ENCODE data around the gene INPP5F.

Gene INPP5F

DNA sequence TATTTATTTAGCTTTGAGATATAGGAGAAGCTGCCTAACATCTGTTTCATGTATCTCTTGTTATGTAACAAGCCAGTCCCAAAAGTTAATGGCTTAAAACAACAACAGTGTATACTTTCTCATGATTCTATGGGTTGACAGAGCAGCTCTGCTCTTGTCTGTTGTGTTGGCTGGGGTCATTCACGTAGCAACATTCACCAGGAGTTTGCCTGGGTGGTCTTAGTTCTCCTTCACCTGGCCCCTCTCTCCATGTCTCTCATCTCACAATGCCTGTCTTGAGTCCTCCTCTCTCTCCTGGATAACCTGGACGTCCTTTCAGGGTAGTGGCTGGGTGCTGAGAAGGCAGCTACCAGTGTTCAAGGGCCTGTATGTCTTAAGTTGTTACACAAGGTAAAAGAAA lies 27.5 kb downstream of the INPP5F start:
- H3K27me3 Mint-ChIP-seq (ENCODE audit: low read depth), result no peaks in the 10 kb centered on the region
- H3K4me1 Mint-ChIP-seq, result peaks cover 37% of the 10 kb centered on the region
- no peaks in the 10 kb centered on the region for H3K9me3 Mint-ChIP-seq
- peak overlapping the region; percentile 33 to 93 (median 57) for H3K27ac Mint-ChIP-seq
- TF ChIP-seq, protein P1, sequence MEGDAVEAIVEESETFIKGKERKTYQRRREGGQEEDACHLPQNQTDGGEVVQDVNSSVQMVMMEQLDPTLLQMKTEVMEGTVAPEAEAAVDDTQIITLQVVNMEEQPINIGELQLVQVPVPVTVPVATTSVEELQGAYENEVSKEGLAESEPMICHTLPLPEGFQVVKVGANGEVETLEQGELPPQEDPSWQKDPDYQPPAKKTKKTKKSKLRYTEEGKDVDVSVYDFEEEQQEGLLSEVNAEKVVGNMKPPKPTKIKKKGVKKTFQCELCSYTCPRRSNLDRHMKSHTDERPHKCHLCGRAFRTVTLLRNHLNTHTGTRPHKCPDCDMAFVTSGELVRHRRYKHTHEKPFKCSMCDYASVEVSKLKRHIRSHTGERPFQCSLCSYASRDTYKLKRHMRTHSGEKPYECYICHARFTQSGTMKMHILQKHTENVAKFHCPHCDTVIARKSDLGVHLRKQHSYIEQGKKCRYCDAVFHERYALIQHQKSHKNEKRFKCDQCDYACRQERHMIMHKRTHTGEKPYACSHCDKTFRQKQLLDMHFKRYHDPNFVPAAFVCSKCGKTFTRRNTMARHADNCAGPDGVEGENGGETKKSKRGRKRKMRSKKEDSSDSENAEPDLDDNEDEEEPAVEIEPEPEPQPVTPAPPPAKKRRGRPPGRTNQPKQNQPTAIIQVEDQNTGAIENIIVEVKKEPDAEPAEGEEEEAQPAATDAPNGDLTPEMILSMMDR (IDR thresholded peaks at IDR 0.05; ENCODE audit: unreplicated experiment in 3 of 3), result no peak
- H3K36me3 Mint-ChIP-seq (ENCODE audit: low read depth), result no peaks in the 10 kb centered on the region
- H3K4me3 Mint-ChIP-seq, result peak overlapping the region in 1 of 3 experiments; percentile 3

DNA sequence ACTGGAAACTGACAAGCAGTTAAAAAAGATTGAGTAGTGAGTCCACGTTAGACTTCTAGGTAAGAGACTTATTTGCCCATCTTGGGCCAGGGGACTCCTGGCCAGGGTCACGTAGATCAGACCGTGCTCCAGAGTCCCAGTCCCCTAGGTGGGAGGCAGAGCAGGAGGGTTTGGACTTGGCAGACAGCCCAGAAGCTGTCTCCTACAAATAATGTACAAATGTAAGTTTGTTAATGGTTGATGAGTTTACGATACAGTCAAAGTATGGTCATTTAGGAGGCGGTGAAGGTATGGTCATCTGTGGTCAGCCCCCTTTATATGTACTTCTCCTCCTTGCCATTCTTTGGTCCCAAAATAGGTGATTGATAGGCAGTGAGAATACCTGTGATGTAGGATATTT lies 28.2 kb downstream of the INPP5F start:
- H3K9me3 Mint-ChIP-seq, result no peaks in the 10 kb centered on the region
- peaks cover 37% of the 10 kb centered on the region for H3K4me1 Mint-ChIP-seq
- no peaks in the 10 kb centered on the region for H3K36me3 Mint-ChIP-seq (ENCODE audit: low read depth)
- TF ChIP-seq, protein P1 (IDR thresholded peaks at IDR 0.05; ENCODE audit: unreplicated experiment in 3 of 3), result no peak
- peak overlapping the region; percentile 57 to 93 (median 78) for H3K27ac Mint-ChIP-seq
- peak overlapping the region in 2 of 3 experiments; percentile 17 to 45 for H3K4me3 Mint-ChIP-seq
- no peaks in the 10 kb centered on the region for H3K27me3 Mint-ChIP-seq (ENCODE audit: low read depth)

DNA sequence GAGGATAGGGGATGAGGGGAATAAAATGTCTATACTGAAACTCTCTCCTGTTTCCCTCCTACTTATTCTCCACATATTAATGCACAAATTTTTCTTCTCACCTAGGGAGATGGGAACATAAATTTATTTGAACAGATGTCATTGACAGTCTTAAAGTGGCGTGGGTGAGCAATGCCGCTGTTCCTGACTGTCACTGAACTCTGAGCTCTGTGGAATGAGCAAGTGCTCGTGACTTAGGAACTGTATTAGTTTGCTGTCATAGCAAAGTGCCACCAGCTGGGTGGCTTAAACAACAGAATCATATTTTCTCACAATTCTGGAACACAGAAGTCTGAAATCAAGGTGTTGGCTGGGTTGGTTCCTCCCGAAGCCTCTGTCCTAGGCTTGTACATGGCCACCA lies 29.1 kb downstream of the INPP5F start:
- H3K4me3 Mint-ChIP-seq, result peak overlapping the region in 1 of 3 experiments; percentile 8
- TF ChIP-seq, protein P1 (IDR thresholded peaks at IDR 0.05; ENCODE audit: unreplicated experiment in 3 of 3), result no peak

DNA sequence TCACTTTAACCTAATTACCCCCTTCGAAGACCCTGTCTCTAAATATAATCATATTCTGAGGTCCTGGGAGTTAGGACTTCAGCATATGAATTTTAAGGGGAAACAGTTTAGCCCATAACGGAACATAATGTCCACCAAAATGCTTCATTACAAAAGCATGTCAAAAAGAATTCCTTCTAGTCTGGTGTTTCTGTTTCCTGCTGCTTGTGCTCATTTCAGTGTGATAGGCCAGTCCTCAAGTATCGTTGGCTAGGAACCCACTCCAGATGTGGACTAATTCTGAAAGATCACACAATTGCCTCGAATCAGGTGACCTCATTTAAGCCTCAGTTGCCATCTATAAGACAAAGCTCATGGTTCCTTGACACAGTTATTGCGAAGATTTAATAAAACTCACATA lies 29.6 kb downstream of the INPP5F start:
- Mint-ChIP-seq H3K4me3 (peak overlapping the region in 1 of 3 experiments; percentile 3), H3K4me1 (peaks cover 35% of the 10 kb centered on the region), H3K36me3 (ENCODE audit: low read depth) (no peaks in the 10 kb centered on the region), H3K27ac (peak overlapping the region in 1 of 3 experiments; percentile 93), H3K27me3 (ENCODE audit: low read depth) (no peaks in the 10 kb centered on the region), H3K9me3 (no peaks in the 10 kb centered on the region)
- TF ChIP-seq, protein P1 (IDR thresholded peaks at IDR 0.05; ENCODE audit: unreplicated experiment in 3 of 3), result no peak

More for the DNA sequence above, 29.1 kb downstream of the INPP5F start:
- H3K27ac Mint-ChIP-seq, result peak overlapping the region; percentile 10 to 93 (median 57)
- H3K9me3 Mint-ChIP-seq, result no peaks in the 10 kb centered on the region
- H3K27me3 Mint-ChIP-seq (ENCODE audit: low read depth), result no peaks in the 10 kb centered on the region
- peaks cover 37% of the 10 kb centered on the region for H3K4me1 Mint-ChIP-seq
- no peaks in the 10 kb centered on the region for H3K36me3 Mint-ChIP-seq (ENCODE audit: low read depth)

DNA sequence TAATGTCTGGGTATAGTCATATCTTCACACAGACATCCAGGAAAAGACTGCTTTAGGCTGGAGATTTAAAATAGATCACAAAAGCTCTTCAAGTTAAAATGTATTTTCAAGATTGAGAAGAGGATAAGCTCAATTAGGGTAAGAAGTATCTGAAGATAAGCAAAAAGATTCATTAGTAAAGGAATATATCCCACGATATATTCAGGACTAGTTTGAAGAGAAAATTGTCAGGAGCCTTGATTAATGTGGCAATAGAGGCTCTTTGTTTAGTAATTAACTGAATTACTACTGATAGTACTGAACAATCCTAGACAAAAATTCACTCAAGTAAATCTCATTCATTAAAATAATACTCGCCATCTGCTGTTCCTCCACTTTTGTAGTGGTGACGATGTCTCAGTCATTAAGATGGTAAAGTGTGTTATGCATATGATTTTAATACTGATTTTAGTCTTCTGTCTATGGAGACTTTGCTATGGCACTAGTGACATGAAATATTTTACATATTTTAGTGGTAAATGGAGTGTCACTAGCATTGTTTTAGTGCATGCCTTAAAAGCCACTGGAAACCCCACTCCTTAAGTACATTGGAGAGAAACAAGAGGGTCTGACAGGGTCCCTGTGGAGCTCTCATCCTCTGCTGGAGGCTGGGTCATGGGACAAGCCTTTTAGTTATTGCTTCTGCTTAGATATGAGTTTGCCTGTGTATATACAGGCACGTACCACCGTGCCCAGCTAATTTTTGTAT lies 32.8 kb downstream of the INPP5F start:
- Mint-ChIP-seq H3K27ac (no peak overlapping the region), H3K4me1 (peaks cover 19% of the 10 kb centered on the region), H3K27me3 (ENCODE audit: low read depth) (no peaks in the 10 kb centered on the region), H3K9me3 (no peaks in the 10 kb centered on the region), H3K4me3 (no peak overlapping the region), H3K36me3 (ENCODE audit: low read depth) (peaks cover 6% of the 10 kb centered on the region)
- TF ChIP-seq, protein P1 (IDR thresholded peaks at IDR 0.05; ENCODE audit: unreplicated experiment in 3 of 3), result no peak

DNA sequence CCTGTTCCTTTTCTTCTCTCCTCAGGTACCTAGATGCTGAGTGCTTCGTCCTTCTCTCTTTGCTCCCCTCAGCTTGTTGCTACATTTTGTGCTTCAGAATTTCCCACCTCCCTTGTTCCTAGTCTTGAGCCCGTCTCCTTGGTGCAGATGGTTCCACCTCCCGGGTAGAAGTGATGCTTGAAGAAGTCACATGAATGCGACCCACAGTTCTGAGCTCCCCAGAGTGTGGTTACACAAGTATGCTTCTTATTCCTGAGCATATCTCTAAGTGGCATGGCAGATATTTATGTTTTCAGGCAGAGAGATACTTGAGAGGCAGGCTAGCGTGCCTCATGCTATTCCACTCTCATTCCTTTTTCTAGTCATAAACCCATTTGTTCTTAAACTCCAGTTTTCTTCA lies 34.0 kb downstream of the INPP5F start:
- Mint-ChIP-seq H3K27ac (no peak overlapping the region), H3K9me3 (no peaks in the 10 kb centered on the region), H3K4me1 (peaks cover 7% of the 10 kb centered on the region), H3K36me3 (ENCODE audit: low read depth) (peaks cover 6% of the 10 kb centered on the region), H3K4me3 (no peak overlapping the region), H3K27me3 (ENCODE audit: low read depth) (no peaks in the 10 kb centered on the region)
- TF ChIP-seq, protein P1 (IDR thresholded peaks at IDR 0.05; ENCODE audit: unreplicated experiment in 3 of 3), result no peak
